ENCODE data around the gene PIK3IP1. TPM values are rescaled to one million over a fixed set of nuclear protein-coding genes. Genes with fewer than 3 reads are reported as not detected.
A peak's percentile ranks its signal among the peaks of the same experiment; 100 is the strongest.

PIK3IP1 gene
- total and polyA plus RNA-seq, 9 of the 15 experiments (the other 6 are each of a cell fraction or from before 2014, with no cell fraction given): 0.11 to 1.3 (median 0.77) TPM

GRCh38 chr22:31290494-31291471 is 1.5 kb downstream of the PIK3IP1 start (continued):
- TF ChIP-seq, protein P1, sequence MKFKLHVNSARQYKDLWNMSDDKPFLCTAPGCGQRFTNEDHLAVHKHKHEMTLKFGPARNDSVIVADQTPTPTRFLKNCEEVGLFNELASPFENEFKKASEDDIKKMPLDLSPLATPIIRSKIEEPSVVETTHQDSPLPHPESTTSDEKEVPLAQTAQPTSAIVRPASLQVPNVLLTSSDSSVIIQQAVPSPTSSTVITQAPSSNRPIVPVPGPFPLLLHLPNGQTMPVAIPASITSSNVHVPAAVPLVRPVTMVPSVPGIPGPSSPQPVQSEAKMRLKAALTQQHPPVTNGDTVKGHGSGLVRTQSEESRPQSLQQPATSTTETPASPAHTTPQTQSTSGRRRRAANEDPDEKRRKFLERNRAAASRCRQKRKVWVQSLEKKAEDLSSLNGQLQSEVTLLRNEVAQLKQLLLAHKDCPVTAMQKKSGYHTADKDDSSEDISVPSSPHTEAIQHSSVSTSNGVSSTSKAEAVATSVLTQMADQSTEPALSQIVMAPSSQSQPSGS (CRISPR knock-in tag; IDR thresholded peaks at IDR 0.05): no peak
- no peak for TF ChIP-seq SAFB2 (IDR thresholded peaks at IDR 0.05; ENCODE audit: borderline replicate concordance, low read depth, low read length, severe bottlenecking)
- TF ChIP-seq CREB1 (IDR thresholded peaks at IDR 0.05): 0 out of 2 replicates have a peak, but pooled peaks have one; percentile 33
- TF ChIP-seq CREB1 (CRISPR knock-in tag; IDR thresholded peaks at IDR 0.05): peak; percentile 73
- TF ChIP-seq CTBP1 (IDR thresholded peaks at IDR 0.05; ENCODE audit: borderline replicate concordance): peak; percentile 80
- 0 out of 2 replicates have a peak, but pooled peaks have one; percentile 32 for TF ChIP-seq TGIF2 (CRISPR knock-in tag; IDR thresholded peaks at IDR 0.05)
- no peak for TF ChIP-seq NUFIP1 (IDR thresholded peaks at IDR 0.05; ENCODE audit: partially characterized antibody)
- TF ChIP-seq, protein P2, sequence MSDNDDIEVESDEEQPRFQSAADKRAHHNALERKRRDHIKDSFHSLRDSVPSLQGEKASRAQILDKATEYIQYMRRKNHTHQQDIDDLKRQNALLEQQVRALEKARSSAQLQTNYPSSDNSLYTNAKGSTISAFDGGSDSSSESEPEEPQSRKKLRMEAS (CRISPR knock-in tag; IDR thresholded peaks at IDR 0.05): peak; percentile 95
- no peak for TF ChIP-seq XRCC4 (IDR thresholded peaks at IDR 0.05; ENCODE audit: extremely low read depth, insufficient read depth, insufficient read length)
- TF ChIP-seq SRSF3 (IDR thresholded peaks at IDR 0.05; ENCODE audit: insufficient read depth, low read length): no peak
- TF ChIP-seq DMBX1 (CRISPR knock-in tag; IDR thresholded peaks at IDR 0.05; ENCODE audit: borderline replicate concordance): no peak
- TF ChIP-seq SIX5 (IDR thresholded peaks at IDR 0.05; ENCODE audit: borderline replicate concordance in 1 of 2, insufficient read depth in 1 of 2, low read depth in 1 of 2, low read length in 2 of 2): no peak
- no peak for TF ChIP-seq ZNF644 (tag; IDR thresholded peaks at IDR 0.05; ENCODE audit: low read depth)
- 0 out of 2 replicates have a peak, but pooled peaks have one; percentile 31 for TF ChIP-seq NBN (IDR thresholded peaks at IDR 0.05; ENCODE audit: low read depth)
- peak; percentile 59; the same call in 1 of the 2 replicates for TF ChIP-seq FOXK1 (CRISPR knock-in tag; IDR thresholded peaks at IDR 0.05; ENCODE audit: borderline replicate concordance)
- TF ChIP-seq, protein P3, sequence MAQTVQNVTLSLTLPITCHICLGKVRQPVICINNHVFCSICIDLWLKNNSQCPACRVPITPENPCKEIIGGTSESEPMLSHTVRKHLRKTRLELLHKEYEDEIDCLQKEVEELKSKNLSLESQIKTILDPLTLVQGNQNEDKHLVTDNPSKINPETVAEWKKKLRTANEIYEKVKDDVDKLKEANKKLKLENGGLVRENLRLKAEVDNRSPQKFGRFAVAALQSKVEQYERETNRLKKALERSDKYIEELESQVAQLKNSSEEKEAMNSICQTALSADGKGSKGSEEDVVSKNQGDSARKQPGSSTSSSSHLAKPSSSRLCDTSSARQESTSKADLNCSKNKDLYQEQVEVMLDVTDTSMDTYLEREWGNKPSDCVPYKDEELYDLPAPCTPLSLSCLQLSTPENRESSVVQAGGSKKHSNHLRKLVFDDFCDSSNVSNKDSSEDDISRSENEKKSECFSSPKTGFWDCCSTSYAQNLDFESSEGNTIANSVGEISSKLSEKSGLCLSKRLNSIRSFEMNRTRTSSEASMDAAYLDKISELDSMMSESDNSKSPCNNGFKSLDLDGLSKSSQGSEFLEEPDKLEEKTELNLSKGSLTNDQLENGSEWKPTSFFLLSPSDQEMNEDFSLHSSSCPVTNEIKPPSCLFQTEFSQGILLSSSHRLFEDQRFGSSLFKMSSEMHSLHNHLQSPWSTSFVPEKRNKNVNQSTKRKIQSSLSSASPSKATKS (CRISPR knock-in tag; IDR thresholded peaks at IDR 0.05): no peak
- TF ChIP-seq KDM4B (IDR thresholded peaks at IDR 0.05; ENCODE audit: borderline replicate concordance in 2 of 2, low read depth in 1 of 2): no peak
- 0 out of 2 replicates have a peak, but pooled peaks have one; percentile 42 for TF ChIP-seq BRD4 (IDR thresholded peaks at IDR 0.05)
- TF ChIP-seq PATZ1 (CRISPR knock-in tag; IDR thresholded peaks at IDR 0.05; ENCODE audit: borderline replicate concordance): no peak
- TF ChIP-seq ZNF77 (CRISPR knock-in tag; IDR thresholded peaks at IDR 0.05): no peak
- TF ChIP-seq ZNF584 (CRISPR knock-in tag; IDR thresholded peaks at IDR 0.05; ENCODE audit: low read depth): peak; percentile 76; the same call in 1 of the 2 replicates
